ENCODE measurements around the gene ARHGEF26. TPM values are rescaled to one million over a fixed set of nuclear protein-coding genes. Genes with fewer than 3 reads are reported as not detected.

ARHGEF26 gene
- polyA plus RNA-seq, 1 experiment = 0.56 TPM

- CTCF ChIA-PET = no interaction called here
- POLR2A ChIA-PET = no interaction called here
These were observed 9.3 kb downstream of the ARHGEF26 start for GRCh38 chr3:154130540-154130939.

GRCh38 chr3:154131830-154132229, 10.6 kb downstream of the ARHGEF26 start:
- ChIA-PET POLR2A (no interaction called here), CTCF (no interaction called here)
- no peak for TF ChIP-seq CTCF (IDR thresholded peaks at IDR 0.05; ENCODE audit: low read depth, low read length)

More at GRCh38 chr3:154130540-154130939, 9.3 kb downstream of the ARHGEF26 start:
- no peak for DNase-seq (ENCODE audit: low read depth, low spot score)
- Histone ChIP-seq H3K9me3 (ENCODE audit: control insufficient read depth, insufficient read depth, low read length) (no peaks in the 10 kb centered on the region), H3K4me3 (ENCODE audit: low read depth, low read length) (no peak overlapping the region), H3K27ac (ENCODE audit: low read depth, low read length) (no peak overlapping the region), H3K27me3 (ENCODE audit: control insufficient read depth, insufficient read depth, low read length) (no peaks in the 10 kb centered on the region)
- TF ChIP-seq CTCF (IDR thresholded peaks at IDR 0.05; ENCODE audit: low read depth, low read length) = no peak

GRCh38 chr3:154132777-154133375, 11.7 kb downstream of the ARHGEF26 start:
- no peak overlapping the region for H3K4me3 ChIP-seq (ENCODE audit: low read depth, low read length)
- no peak for DNase-seq (ENCODE audit: low read depth, low spot score)
- POLR2A ChIA-PET = no interaction called here
- no peaks in the 10 kb centered on the region for H3K9me3 ChIP-seq (ENCODE audit: control insufficient read depth, insufficient read depth, low read length)
- H3K27me3 ChIP-seq (ENCODE audit: control insufficient read depth, insufficient read depth, low read length) = no peaks in the 10 kb centered on the region
- CTCF ChIA-PET = no interaction called here
- no peak overlapping the region for H3K27ac ChIP-seq (ENCODE audit: low read depth, low read length)
- TF ChIP-seq CTCF (IDR thresholded peaks at IDR 0.05; ENCODE audit: low read depth, low read length) = no peak

More at GRCh38 chr3:154131830-154132229, 10.6 kb downstream of the ARHGEF26 start:
- no peaks in the 10 kb centered on the region for H3K27me3 ChIP-seq (ENCODE audit: control insufficient read depth, insufficient read depth, low read length)
- no peak overlapping the region for H3K27ac ChIP-seq (ENCODE audit: low read depth, low read length)
- H3K4me3 ChIP-seq (ENCODE audit: low read depth, low read length) = no peak overlapping the region
- no peak for DNase-seq (ENCODE audit: low read depth, low spot score)
- no peaks in the 10 kb centered on the region for H3K9me3 ChIP-seq (ENCODE audit: control insufficient read depth, insufficient read depth, low read length)

GRCh38 chr3:154135511-154136173, 14.5 kb downstream of the ARHGEF26 start:
- no peaks in the 10 kb centered on the region for H3K9me3 ChIP-seq (ENCODE audit: control insufficient read depth, insufficient read depth, low read length)
- DNase-seq (ENCODE audit: low read depth, low spot score) = no peak
- ChIA-PET POLR2A (no interaction called here), CTCF (no interaction called here)
- TF ChIP-seq CTCF (IDR thresholded peaks at IDR 0.05; ENCODE audit: low read depth, low read length) = no peak
- H3K27me3 ChIP-seq (ENCODE audit: control insufficient read depth, insufficient read depth, low read length) = no peaks in the 10 kb centered on the region
- no peak overlapping the region for H3K27ac ChIP-seq (ENCODE audit: low read depth, low read length)
- H3K4me3 ChIP-seq (ENCODE audit: low read depth, low read length) = no peak overlapping the region

GRCh38 chr3:154137036-154137435, 15.8 kb downstream of the ARHGEF26 start:
- no peak for TF ChIP-seq CTCF (IDR thresholded peaks at IDR 0.05; ENCODE audit: low read depth, low read length)
- ChIA-PET POLR2A (no interaction called here), CTCF (no interaction called here)
- DNase-seq (ENCODE audit: low read depth, low spot score) = no peak
- H3K27me3 ChIP-seq (ENCODE audit: control insufficient read depth, insufficient read depth, low read length) = no peaks in the 10 kb centered on the region
- no peak overlapping the region for H3K4me3 ChIP-seq (ENCODE audit: low read depth, low read length)
- no peak overlapping the region for H3K27ac ChIP-seq (ENCODE audit: low read depth, low read length)
- H3K9me3 ChIP-seq (ENCODE audit: control insufficient read depth, insufficient read depth, low read length) = no peaks in the 10 kb centered on the region

Data from AG04450 (cell line).